Measurements from ENCODE around the gene PDHB.

Gene PDHB

GRCh38 chr3:58434990-58435389 is 1.4 kb upstream of the PDHB start:
- DNase-seq = no peak

GRCh38 chr3:58434511-58434910 is 879 bp upstream of the PDHB start:
- no peak for DNase-seq

- DNase-seq = no peak
These were observed 504 bp upstream of the PDHB start for GRCh38 chr3:58434168-58434504.

- DNase-seq = no peak
These were observed 727 bp downstream of the PDHB start for GRCh38 chr3:58432905-58433304.

GRCh38 chr3:58429657-58430056 is 4.0 kb downstream of the PDHB start:
- DNase-seq = no peak

- DNase-seq = no peak
These were observed 5.8 kb downstream of the PDHB start for GRCh38 chr3:58427661-58428361.

- DNase-seq = no peak
These were observed 7.8 kb downstream of the PDHB start for GRCh38 chr3:58425782-58426181.

GRCh38 chr3:58424613-58425012 is 9.0 kb downstream of the PDHB start:
- DNase-seq = no peak

- DNase-seq = no peak
These were observed 10.8 kb downstream of the PDHB start for GRCh38 chr3:58422756-58423325.

GRCh38 chr3:58421004-58421403 is 12.6 kb downstream of the PDHB start:
- DNase-seq = no peak

GRCh38 chr3:58419780-58420507 is 13.7 kb downstream of the PDHB start:
- no peak for DNase-seq

GRCh38 chr3:58418227-58418626 is 15.4 kb downstream of the PDHB start:
- DNase-seq = no peak

GRCh38 chr3:58417075-58417474 is 16.6 kb downstream of the PDHB start:
- DNase-seq = no peak

GRCh38 chr3:58416191-58416590 is 17.4 kb downstream of the PDHB start:
- DNase-seq = no peak

- peak; percentile 59 for DNase-seq
These were observed 19.0 kb downstream of the PDHB start for GRCh38 chr3:58414538-58415197.

- no peak for DNase-seq
These were observed 21.5 kb downstream of the PDHB start for GRCh38 chr3:58411851-58412830.

GRCh38 chr3:58411036-58411435 is 22.6 kb downstream of the PDHB start:
- DNase-seq = no peak

- no peak for DNase-seq
These were observed 24.0 kb downstream of the PDHB start for GRCh38 chr3:58409663-58410062.

GRCh38 chr3:58408906-58409305 is 24.7 kb downstream of the PDHB start:
- DNase-seq = no peak

GRCh38 chr3:58404396-58404795 is 29.2 kb downstream of the PDHB start:
- no peak for DNase-seq

GRCh38 chr3:58403513-58404109 is 30.0 kb downstream of the PDHB start:
- no peak for DNase-seq

GRCh38 chr3:58398669-58399333 is 34.8 kb downstream of the PDHB start:
- no peak for DNase-seq

Data from CD4-positive, alpha-beta T cell treated with Interleukin-17A for 4 hours (primary cell).